ENCODE measurements around the gene NAT16. TPM values are rescaled to one million over a fixed set of nuclear protein-coding genes. Genes with fewer than 3 reads are reported as not detected.
A peak's percentile ranks its signal among the peaks of the same experiment; 100 is the strongest.

The NAT16 gene
- total and polyA plus RNA-seq, 2 of the 13 experiments (the other 11 are each of a cell fraction or from before 2014, with no cell fraction given) = 0.04 TPM; not detected in 1

- TF ChIP-seq NR2C2 (CRISPR knock-in tag; IDR thresholded peaks at IDR 0.05; ENCODE audit: borderline replicate concordance) (no peak), MTA1 (CRISPR knock-in tag; IDR thresholded peaks at IDR 0.05; ENCODE audit: borderline replicate concordance) (no peak), ELF1 (CRISPR knock-in tag; IDR thresholded peaks at IDR 0.05) (no peak; the same call in 1 of the 2 replicates), NKX3-1 (CRISPR knock-in tag; IDR thresholded peaks at IDR 0.05) (no peak), ZNF747 (CRISPR knock-in tag; IDR thresholded peaks at IDR 0.05; ENCODE audit: borderline replicate concordance) (no peak; the same call in 1 of the 2 replicates), ATF2 (CRISPR knock-in tag; IDR thresholded peaks at IDR 0.05) (no peak), SIX4 (CRISPR knock-in tag; IDR thresholded peaks at IDR 0.05) (no peak), ZNF235 (CRISPR knock-in tag; IDR thresholded peaks at IDR 0.05; ENCODE audit: borderline replicate concordance) (no peak), MBNL3 (CRISPR knock-in tag; conservative IDR thresholded peaks at IDR 0.05) (no peak), BATF2 (CRISPR knock-in tag; IDR thresholded peaks at IDR 0.05) (no peak), ZNF205 (CRISPR knock-in tag; IDR thresholded peaks at IDR 0.05) (no peak), JUND (CRISPR knock-in tag; IDR thresholded peaks at IDR 0.05) (peak; percentile 94), RAD51 (IDR thresholded peaks at IDR 0.05; ENCODE audit: borderline replicate concordance) (no peak), ATF6 (CRISPR knock-in tag; conservative IDR thresholded peaks at IDR 0.05) (no peak), NCOR1 (IDR thresholded peaks at IDR 0.05; ENCODE audit: borderline replicate concordance, low read length) (no peak), LBX2 (CRISPR knock-in tag; IDR thresholded peaks at IDR 0.05; ENCODE audit: borderline replicate concordance) (no peak), ZNF234 (CRISPR knock-in tag; conservative IDR thresholded peaks at IDR 0.05) (no peak)
- TF ChIP-seq, protein P1, sequence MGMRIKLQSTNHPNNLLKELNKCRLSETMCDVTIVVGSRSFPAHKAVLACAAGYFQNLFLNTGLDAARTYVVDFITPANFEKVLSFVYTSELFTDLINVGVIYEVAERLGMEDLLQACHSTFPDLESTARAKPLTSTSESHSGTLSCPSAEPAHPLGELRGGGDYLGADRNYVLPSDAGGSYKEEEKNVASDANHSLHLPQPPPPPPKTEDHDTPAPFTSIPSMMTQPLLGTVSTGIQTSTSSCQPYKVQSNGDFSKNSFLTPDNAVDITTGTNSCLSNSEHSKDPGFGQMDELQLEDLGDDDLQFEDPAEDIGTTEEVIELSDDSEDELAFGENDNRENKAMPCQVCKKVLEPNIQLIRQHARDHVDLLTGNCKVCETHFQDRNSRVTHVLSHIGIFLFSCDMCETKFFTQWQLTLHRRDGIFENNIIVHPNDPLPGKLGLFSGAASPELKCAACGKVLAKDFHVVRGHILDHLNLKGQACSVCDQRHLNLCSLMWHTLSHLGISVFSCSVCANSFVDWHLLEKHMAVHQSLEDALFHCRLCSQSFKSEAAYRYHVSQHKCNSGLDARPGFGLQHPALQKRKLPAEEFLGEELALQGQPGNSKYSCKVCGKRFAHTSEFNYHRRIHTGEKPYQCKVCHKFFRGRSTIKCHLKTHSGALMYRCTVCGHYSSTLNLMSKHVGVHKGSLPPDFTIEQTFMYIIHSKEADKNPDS (CRISPR knock-in tag; IDR thresholded peaks at IDR 0.05) = no peak
- TF ChIP-seq, protein P2, sequence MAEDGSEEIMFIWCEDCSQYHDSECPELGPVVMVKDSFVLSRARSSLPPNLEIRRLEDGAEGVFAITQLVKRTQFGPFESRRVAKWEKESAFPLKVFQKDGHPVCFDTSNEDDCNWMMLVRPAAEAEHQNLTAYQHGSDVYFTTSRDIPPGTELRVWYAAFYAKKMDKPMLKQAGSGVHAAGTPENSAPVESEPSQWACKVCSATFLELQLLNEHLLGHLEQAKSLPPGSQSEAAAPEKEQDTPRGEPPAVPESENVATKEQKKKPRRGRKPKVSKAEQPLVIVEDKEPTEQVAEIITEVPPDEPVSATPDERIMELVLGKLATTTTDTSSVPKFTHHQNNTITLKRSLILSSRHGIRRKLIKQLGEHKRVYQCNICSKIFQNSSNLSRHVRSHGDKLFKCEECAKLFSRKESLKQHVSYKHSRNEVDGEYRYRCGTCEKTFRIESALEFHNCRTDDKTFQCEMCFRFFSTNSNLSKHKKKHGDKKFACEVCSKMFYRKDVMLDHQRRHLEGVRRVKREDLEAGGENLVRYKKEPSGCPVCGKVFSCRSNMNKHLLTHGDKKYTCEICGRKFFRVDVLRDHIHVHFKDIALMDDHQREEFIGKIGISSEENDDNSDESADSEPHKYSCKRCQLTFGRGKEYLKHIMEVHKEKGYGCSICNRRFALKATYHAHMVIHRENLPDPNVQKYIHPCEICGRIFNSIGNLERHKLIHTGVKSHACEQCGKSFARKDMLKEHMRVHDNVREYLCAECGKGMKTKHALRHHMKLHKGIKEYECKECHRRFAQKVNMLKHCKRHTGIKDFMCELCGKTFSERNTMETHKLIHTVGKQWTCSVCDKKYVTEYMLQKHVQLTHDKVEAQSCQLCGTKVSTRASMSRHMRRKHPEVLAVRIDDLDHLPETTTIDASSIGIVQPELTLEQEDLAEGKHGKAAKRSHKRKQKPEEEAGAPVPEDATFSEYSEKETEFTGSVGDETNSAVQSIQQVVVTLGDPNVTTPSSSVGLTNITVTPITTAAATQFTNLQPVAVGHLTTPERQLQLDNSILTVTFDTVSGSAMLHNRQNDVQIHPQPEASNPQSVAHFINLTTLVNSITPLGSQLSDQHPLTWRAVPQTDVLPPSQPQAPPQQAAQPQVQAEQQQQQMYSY (CRISPR knock-in tag; IDR thresholded peaks at IDR 0.05) = no peak
These were observed 41.8 kb downstream of the NAT16 start (continued) for GRCh38 chr7:101138213-101138870.
